K562 (cell line): ENCODE data around the gene MPST. TPM values are rescaled to one million over a fixed set of nuclear protein-coding genes. Genes with fewer than 3 reads are reported as not detected.

Source experiments
- ATAC-seq: fragments of 200-7000 bp; cut with Tn5 transposase; 3 replicates; pipeline ENCODE4 v1.9.1; 2020; ENCODE audit warnings: moderate library complexity
- BruUV-seq: library from RNA; stranded (reverse); fragments of 400-500 nt; replicated peaks from 2 replicates; lab custom pipeline; 2021; lab: Mats Ljungman, UMichigan
- CTCF ChIA-PET: fragments of 300-600 bp; formaldehyde crosslinking; extraction: SDS; loops from one replicate; lab custom pipeline; 2021; ENCODE audit warnings: low intra/inter-chr PET ratio; lab: Yijun Ruan, JAX
- POLR2A ChIA-PET: fragments of 300-600, 350-650 bp; sonication (Branson Sonifier 250); formaldehyde crosslinking; extraction: SDS; loops from one replicate; lab custom pipeline; 2021; ENCODE audit warnings: antibody characterized with exemption, inconsistent platforms; lab: Yijun Ruan, JAX
- DNase-seq, 4 experiments: peaks; one replicate each; pipeline versions ENCODE4 v3.0.0 to v3.0.0-alpha.2; 2011 to 2018; ENCODE audit warnings: low spot score in 3 of 4, mixed read lengths in 3 of 4; ENCODE audit errors: extremely low read depth in 1 of 4
- FAIRE-seq: peaks from 2 replicates; lab custom pipeline; 2011; peaks lifted over from hg19 to GRCh38; lab: Jason Lieb, UNC
- H2AFZ ChIP-seq: 2 replicates; pipeline ENCODE4 v1.6.0; 2011; ENCODE audit warnings: low read depth, low read length, control low read depth, inconsistent platforms
- H3K27ac ChIP-seq: fragments of 200-600 bp; 3 replicates; pipeline ENCODE4 v1.8.0; 2011; ENCODE audit warnings: low read depth, mild to moderate bottlenecking, control low read depth, inconsistent platforms, low read length, moderate library complexity, mixed read lengths; ENCODE audit errors: extremely low read depth
- H3K27me3 ChIP-seq, 2 experiments: fragments of 300-600 bp in 1 of 2; 2 replicates in 1 of 2; 3 replicates in 1 of 2; pipeline versions ENCODE4 v1.6.0 to v1.8.0; 2011; ENCODE audit warnings: inconsistent platforms in 2 of 2, low read length in 2 of 2, mild to moderate bottlenecking in 1 of 2, mixed read lengths in 1 of 2, moderate library complexity in 1 of 2; ENCODE audit not compliant: control insufficient read depth in 2 of 2, insufficient read depth in 2 of 2
- H3K36me3 ChIP-seq: fragments of 300-600 bp; 3 replicates; pipeline ENCODE4 v1.8.0; 2011; ENCODE audit warnings: mild to moderate bottlenecking, low read length, inconsistent platforms; ENCODE audit not compliant: control insufficient read depth, insufficient read depth
- H3K4me1 ChIP-seq, 2 experiments: fragments of 200-600 bp in 1 of 2; replicated peaks in 1 of 2; 2 replicates in 1 of 2; 3 replicates in 1 of 2; pipeline versions ENCODE4 v1.5.1 to v1.8.0; 2011; ENCODE audit warnings: inconsistent platforms in 2 of 2, low read length in 2 of 2, mild to moderate bottlenecking in 1 of 2, mixed read lengths in 1 of 2, moderate library complexity in 1 of 2; ENCODE audit not compliant: control insufficient read depth in 2 of 2, insufficient read depth in 2 of 2
- H3K4me2 ChIP-seq: 2 replicates; pipeline ENCODE4 v1.6.1; 2011; ENCODE audit warnings: low read length, control low read depth, inconsistent platforms, mixed read lengths; ENCODE audit not compliant: insufficient read depth
- H3K4me3 ChIP-seq: fragments of 200-600 bp; sonication (generic), shearing (Covaris generic); 2 replicates; pipeline ENCODE4 v1.5.1; 2016; ENCODE audit warnings: control low read depth, inconsistent platforms
- H3K79me2 ChIP-seq: fragments of 200-600 bp; 3 replicates; pipeline ENCODE4 v1.8.0; 2011; ENCODE audit warnings: low read length, inconsistent platforms; ENCODE audit not compliant: control insufficient read depth, insufficient read depth
- H3K9ac ChIP-seq, 2 experiments: 2 replicates each; pipeline versions ENCODE4 v1.6.0 to v1.6.1; 2011; ENCODE audit warnings: low read depth in 2 of 2, low read length in 2 of 2, control low read depth in 1 of 2, inconsistent platforms in 1 of 2, mild to moderate bottlenecking in 1 of 2, mixed read lengths in 1 of 2; ENCODE audit not compliant: insufficient read depth in 1 of 2
- H3K9me1 ChIP-seq: one replicate; pipeline ENCODE4 v1.6.0; 2011; ENCODE audit warnings: inconsistent platforms, mild to moderate bottlenecking, low read length, moderate library complexity; ENCODE audit not compliant: control insufficient read depth, insufficient read depth
- H3K9me3 ChIP-seq: replicated peaks from 2 replicates; pipeline ENCODE4 v1.5.1; 2011; ENCODE audit warnings: low read depth, low read length, inconsistent platforms; ENCODE audit not compliant: control insufficient read depth, insufficient read depth
- H4K20me1 ChIP-seq: replicated peaks from 2 replicates; pipeline ENCODE4 v1.6.1; 2011; ENCODE audit warnings: low read length, inconsistent platforms, mixed read lengths; ENCODE audit not compliant: control insufficient read depth, insufficient read depth
- ADNP ChIP-seq: fragments of 200-800 bp; sonication (Bioruptor generic); IDR thresholded peaks from 2 replicates; pipeline ENCODE4 v1.6.1; 2016; ENCODE audit warnings: missing genetic modification characterization, missing compliant biosample characterization
- BCOR ChIP-seq: fragments of 450-650 bp; IDR thresholded peaks from 2 replicates; pipeline ENCODE4 v1.6.1; 2016
- CEBPG ChIP-seq, 3 experiments: fragments of 200-800 bp in 1 of 3; sonication (Bioruptor generic) in 1 of 3; sonication (generic) in 1 of 3; formaldehyde crosslinking in 1 of 3; IDR thresholded peaks in 2 of 3; conservative IDR thresholded peaks in 1 of 3; 2 replicates each; pipeline versions ENCODE4 v1.6.1 to v1.8.0; 2016 to 2022; ENCODE audit warnings: missing compliant biosample characterization in 2 of 3, missing genetic modification characterization in 2 of 3, mild to moderate bottlenecking in 1 of 3, missing genetic modification reagents in 1 of 3
- E2F6 ChIP-seq, 2 experiments: IDR thresholded peaks; 2 replicates each; pipeline ENCODE4 v1.6.1; 2011; ENCODE audit warnings: borderline replicate concordance in 1 of 2, control low read depth in 1 of 2, low read depth in 1 of 2, low read length in 1 of 2, mild to moderate bottlenecking in 1 of 2, mixed read lengths in 1 of 2, moderate library complexity in 1 of 2; ENCODE audit not compliant: insufficient read depth in 1 of 2, insufficient read length in 1 of 2, poor library complexity in 1 of 2, severe bottlenecking in 1 of 2; ENCODE audit errors: extremely low read depth in 1 of 2
- HDAC2 ChIP-seq: fragments of 450-650 bp; IDR thresholded peaks from 2 replicates; pipeline ENCODE4 v1.6.1; 2016; ENCODE audit warnings: mild to moderate bottlenecking
- KDM1A ChIP-seq, 2 experiments: fragments of 450-650 bp; IDR thresholded peaks; 2 replicates each; pipeline ENCODE4 v1.6.1; 2016; ENCODE audit warnings: mild to moderate bottlenecking in 2 of 2
- MXI1 ChIP-seq: IDR thresholded peaks from 2 replicates; pipeline ENCODE4 v1.6.1; 2011; ENCODE audit warnings: low read depth, mild to moderate bottlenecking, improper control_type of control experiment, low read length
- RBM25 ChIP-seq: fragments of 200-400 bp; formaldehyde crosslinking; IDR thresholded peaks from 2 replicates; pipeline ENCODE4 v1.6.1; 2018; ENCODE audit warnings: low read length, low read depth, moderate library complexity; ENCODE audit not compliant: severe bottlenecking
- RCOR1 ChIP-seq, 2 experiments: IDR thresholded peaks; 2 replicates each; pipeline ENCODE4 v1.6.1; 2012; ENCODE audit warnings: low read depth in 2 of 2, low read length in 2 of 2, borderline replicate concordance in 1 of 2, improper control_type of control experiment in 1 of 2
- SMARCA5 ChIP-seq: fragments of 450-650 bp; IDR thresholded peaks from 2 replicates; pipeline ENCODE4 v1.6.1; 2016
- ZNF584 ChIP-seq: fragments of 200-800 bp; sonication (Bioruptor generic); IDR thresholded peaks from 2 replicates; pipeline ENCODE4 v1.6.1; 2016; ENCODE audit warnings: low read depth, mild to moderate bottlenecking, missing genetic modification characterization, missing compliant biosample characterization
- WGBS: fragments of 100-300 bp; shearing (Covaris generic); methylation state at CpG from one replicate; pipeline ENCODE4 v1.1.6; 2016; ENCODE audit warnings: low coverage, mixed read lengths; ENCODE audit not compliant: insufficient coverage; ENCODE audit errors: missing lambda C conversion rate; 5-methylcytosine and 5-hydroxymethylcytosine counted together
- in situ Hi-C: fragments of 300-500 bp; cut with MboI; formaldehyde crosslinking; loops from 4 replicates; pipeline ENCODE4 v1.15.0; 2018; ENCODE audit warnings: inconsistent platforms, mixed read lengths
- intact Hi-C: fragments of 100-400 bp; cut with micrococcal nuclease; formaldehyde crosslinking; loops from 2 replicates; pipeline ENCODE4 v1.14.2; 2022
- polyA plus RNA-seq, 8 experiments: library from polyadenylated mRNA; depleted of rRNA in 4 of 8; stranded (reverse) in 5 of 8; unstranded in 3 of 8; fragments of >200 nt; fragmentation: Nextera tagmentation in 2 of 8; fragmentation: Illumina TruSeq in 1 of 8; extraction: Ambion mirVana in 2 of 8; extraction: Trizol in 1 of 8; gene quantifications; 2 replicates each; pipeline versions ENCODE4 v1.2.1 to v1.2.3, GENCODE V29; 2011 to 2014; ENCODE audit warnings: inconsistent platforms in 1 of 8, missing spikeins in 1 of 8
- total RNA-seq, 7 experiments: library from RNA; depleted of rRNA in 6 of 7; stranded (reverse); fragments of >200 nt in 6 of 7; fragmentation: Illumina TruSeq in 2 of 7; extraction: Trizol in 2 of 7; gene quantifications; 2 replicates each; pipeline versions ENCODE4 v1.2.1 to v1.2.3, GENCODE V29; 2011 to 2021; ENCODE audit warnings: low replicate concordance in 1 of 7
- TF ChIP-seq, protein P1 (sequence below): fragments of 250-450 bp; sonication (Bioruptor Pico); IDR thresholded peaks from 2 replicates; pipeline ENCODE4 v1.5.0; 2021; ENCODE audit warnings: mild to moderate bottlenecking, borderline replicate concordance

The MPST gene
- total and polyA plus RNA-seq, 9 of the 15 experiments (the other 6 are each of a cell fraction or from before 2014, with no cell fraction given) = 0.65 to 104 (median 24.3) TPM

DNA sequence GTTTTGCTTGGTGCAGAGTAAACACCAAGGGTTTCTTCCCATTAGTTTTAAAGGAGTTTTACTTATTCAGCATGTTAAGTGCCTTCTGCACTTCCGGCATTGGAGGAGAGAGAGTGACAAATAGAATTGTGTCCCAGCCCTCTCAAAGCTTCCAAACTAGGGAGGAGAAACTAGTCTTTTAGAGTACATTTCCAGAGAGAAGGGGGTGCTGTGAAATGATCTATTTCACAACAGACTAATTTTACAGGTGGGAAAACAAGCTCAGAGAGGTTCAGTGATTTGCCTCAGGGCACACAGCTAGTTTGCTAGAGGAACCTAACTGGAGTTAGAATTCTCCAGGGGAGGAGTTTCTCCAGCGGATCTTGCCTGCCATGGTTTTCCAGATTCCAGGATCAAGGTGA, 12.6 kb downstream of the MPST start (continued):
- TF ChIP-seq, protein P1, sequence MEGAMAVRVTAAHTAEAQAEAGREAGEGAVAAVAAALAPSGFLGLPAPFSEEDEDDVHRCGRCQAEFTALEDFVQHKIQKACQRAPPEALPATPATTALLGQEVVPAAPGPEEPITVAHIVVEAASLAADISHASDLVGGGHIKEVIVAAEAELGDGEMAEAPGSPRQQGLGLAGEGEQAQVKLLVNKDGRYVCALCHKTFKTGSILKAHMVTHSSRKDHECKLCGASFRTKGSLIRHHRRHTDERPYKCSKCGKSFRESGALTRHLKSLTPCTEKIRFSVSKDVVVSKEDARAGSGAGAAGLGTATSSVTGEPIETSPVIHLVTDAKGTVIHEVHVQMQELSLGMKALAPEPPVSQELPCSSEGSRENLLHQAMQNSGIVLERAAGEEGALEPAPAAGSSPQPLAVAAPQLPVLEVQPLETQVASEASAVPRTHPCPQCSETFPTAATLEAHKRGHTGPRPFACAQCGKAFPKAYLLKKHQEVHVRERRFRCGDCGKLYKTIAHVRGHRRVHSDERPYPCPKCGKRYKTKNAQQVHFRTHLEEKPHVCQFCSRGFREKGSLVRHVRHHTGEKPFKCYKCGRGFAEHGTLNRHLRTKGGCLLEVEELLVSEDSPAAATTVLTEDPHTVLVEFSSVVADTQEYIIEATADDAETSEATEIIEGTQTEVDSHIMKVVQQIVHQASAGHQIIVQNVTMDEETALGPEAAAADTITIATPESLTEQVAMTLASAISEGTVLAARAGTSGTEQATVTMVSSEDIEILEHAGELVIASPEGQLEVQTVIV = no peak

- DNase-seq = no peak
- peaks cover 5 to 16% of the 10 kb centered on the region in 2 experiments; a peak in 4 of 5 replicates for H3K4me1 ChIP-seq
- H2AFZ ChIP-seq = no peak overlapping the region
- H3K27ac ChIP-seq = no peak overlapping the region
- no peaks in the 10 kb centered on the region for H3K79me2 ChIP-seq
- intact Hi-C loops = no loop called here
- in situ Hi-C loops = no loop called here
- CTCF ChIA-PET = no interaction called here
- TF ChIP-seq KDM1A (IDR thresholded peaks at IDR 0.05) = peak; percentile 56 to 66; a peak in 3 of 4 replicates
- TF ChIP-seq CEBPG (CRISPR knock-in tag; IDR thresholded peaks at IDR 0.05) = no peak
- TF ChIP-seq CEBPG (tag; conservative IDR thresholded peaks at IDR 0.05 in 1 of 2, IDR thresholded peaks at IDR 0.05 in 1 of 2) = peak in 1 of 2 experiments; percentile 46; a peak in 1 of 4 replicates
- peak; percentile 60; the same call in 1 of the 2 replicates for TF ChIP-seq SMARCA5
- TF ChIP-seq BCOR = peak; percentile 90
- TF ChIP-seq ADNP (tag) = peak; percentile 66
- TF ChIP-seq RCOR1 (IDR thresholded peaks at IDR 0.05; ENCODE audit: borderline replicate concordance in 1 of 2, low read depth in 2 of 2, low read length in 2 of 2) = 0 out of 4 replicates have a peak, but pooled peaks of 1 of the 2 experiments have one; percentile 25
- TF ChIP-seq RBM25 = peak; percentile 89
- no peak for TF ChIP-seq MXI1
- TF ChIP-seq HDAC2 = 0 out of 2 replicates have a peak, but pooled peaks have one; percentile 23
- no peak for TF ChIP-seq E2F6 (IDR thresholded peaks at IDR 0.05; ENCODE audit: borderline replicate concordance in 1 of 2, extremely low read depth in 1 of 2, insufficient read depth in 1 of 2, insufficient read length in 1 of 2, low read depth in 1 of 2, low read length in 1 of 2, poor library complexity in 1 of 2, severe bottlenecking in 1 of 2)
- no peak for TF ChIP-seq ZNF584 (CRISPR knock-in tag)
- TF ChIP-seq, all 486 proteins: peak for 8
- H3K27me3 ChIP-seq = peaks cover 4 to 9% of the 10 kb centered on the region in 2 experiments; a peak in 2 of 5 replicates
- FAIRE-seq (no peak), ATAC-seq (peak; percentile 23; the same call in 1 of the 3 replicates)
- no peaks in the 10 kb centered on the region for H3K9me1 ChIP-seq
- H4K20me1 ChIP-seq = no peaks in the 10 kb centered on the region
- WGBS = 62% methylated on average over 17 of the region's 18 CpGs
- no peak overlapping the region for H3K4me2 ChIP-seq
- H3K4me3 ChIP-seq = no peak overlapping the region
- H3K9ac ChIP-seq = no peak overlapping the region
- BruUV-seq = no TSS peak
- peaks cover 16% of the 10 kb centered on the region; the same call in 1 of the 3 replicates for H3K36me3 ChIP-seq
- POLR2A ChIA-PET = interaction anchor here (0.8 kb wide), 2 partner anchors 11 to 15 kb away, joined by 3 read pairs; no protein-coding TSS in a partner anchor
- H3K9me3 ChIP-seq = no peaks in the 10 kb centered on the region
These were observed 13.3 kb downstream of the MPST start for GRCh38 chr22:37032535-37033460.
